Esophagus muscularis mucosa (tissue), 4 donors: ENCODE measurements around the gene GNG8. TPM values are rescaled to one million over a fixed set of nuclear protein-coding genes. Genes with fewer than 3 reads are reported as not detected.
"Not testable (repeated sequence)": the region's sequence is repeated elsewhere in the genome, so short reads cannot be mapped to it uniquely, and the experiment has no call there.

Experiments
- DNase-seq: peaks from one replicate; pipeline ENCODE4 v3.0.0-alpha.2; 2017; ENCODE audit errors: extremely low spot score
- H3K27ac ChIP-seq, 4 donors: fragments of 200-600 bp; sonication (generic); replicated peaks in 1 of 4; 1 replicate in 3 of 4; 2 replicates in 1 of 4; pipeline ENCODE4 v1.5.1; 2016 to 2019; ENCODE audit warnings: mild to moderate bottlenecking in 1 of 4
- H3K27me3 ChIP-seq, 4 donors: fragments of 200-600 bp; sonication (generic); one replicate each; pipeline versions ENCODE4 v1.5.1 to v1.6.0; 2016 to 2019
- H3K36me3 ChIP-seq, 4 donors: fragments of 200-600 bp; sonication (generic); one replicate each; pipeline ENCODE4 v1.5.1; 2016 to 2019
- H3K4me1 ChIP-seq, 4 donors: fragments of 200-600 bp; sonication (generic); one replicate each; pipeline ENCODE4 v1.5.1; 2016 to 2019
- H3K4me3 ChIP-seq, 4 donors: fragments of 200-600 bp; sonication (generic); 1 replicate in 2 of 4; 2 replicates in 2 of 4; pipeline ENCODE4 v1.5.1; 2016 to 2019; ENCODE audit warnings: mild to moderate bottlenecking in 4 of 4, moderate library complexity in 1 of 4
- H3K9me3 ChIP-seq, 4 donors: fragments of 200-600 bp; sonication (generic); 1 replicate in 3 of 4; 2 replicates in 1 of 4; pipeline ENCODE4 v1.5.1; 2016 to 2019
- CTCF ChIP-seq, 3 experiments: fragments of 200-600 bp in 2 of 3; fragments of 450-650 bp in 1 of 3; sonication (generic) in 2 of 3; IDR thresholded peaks; one replicate each; pipeline ENCODE4 v1.5.1; 2017 to 2019; ENCODE audit warnings: antibody characterized with exemption in 3 of 3, mild to moderate bottlenecking in 2 of 3, moderate library complexity in 1 of 3
- EP300 ChIP-seq: sonication (generic); formaldehyde crosslinking; IDR thresholded peaks from one replicate; pipeline ENCODE4 v1.6.1; 2017; ENCODE audit warnings: antibody characterized with exemption
- POLR2A ChIP-seq: fragments of 450-650 bp; IDR thresholded peaks from one replicate; pipeline ENCODE4 v1.6.1; 2017; ENCODE audit warnings: antibody characterized with exemption, moderate library complexity, mild to moderate bottlenecking, low read depth
- POLR2AphosphoS5 ChIP-seq, 2 donors: sonication (generic); formaldehyde crosslinking; IDR thresholded peaks; one replicate each; pipeline ENCODE4 v1.6.1; 2017; ENCODE audit warnings: antibody characterized with exemption in 2 of 2
- WGBS: methylation state at CpG from one replicate; pipeline ENCODE4 v1.1.5; 2018; 5-methylcytosine and 5-hydroxymethylcytosine counted together
- intact Hi-C: fragments of 100-400 bp; cut with DNase I; formaldehyde crosslinking; loops from one replicate; pipeline ENCODE4 v1.15.1; 2023
- total RNA-seq, 4 donors: library from RNA; depleted of rRNA; stranded (reverse); fragments of >200 nt; gene quantifications; one replicate each; pipeline versions ENCODE4 v1.1.0 to v1.2.1, GENCODE V29; 2016

The GNG8 gene
- total RNA-seq, 4 donors from 2014 or later: not detected

DNA sequence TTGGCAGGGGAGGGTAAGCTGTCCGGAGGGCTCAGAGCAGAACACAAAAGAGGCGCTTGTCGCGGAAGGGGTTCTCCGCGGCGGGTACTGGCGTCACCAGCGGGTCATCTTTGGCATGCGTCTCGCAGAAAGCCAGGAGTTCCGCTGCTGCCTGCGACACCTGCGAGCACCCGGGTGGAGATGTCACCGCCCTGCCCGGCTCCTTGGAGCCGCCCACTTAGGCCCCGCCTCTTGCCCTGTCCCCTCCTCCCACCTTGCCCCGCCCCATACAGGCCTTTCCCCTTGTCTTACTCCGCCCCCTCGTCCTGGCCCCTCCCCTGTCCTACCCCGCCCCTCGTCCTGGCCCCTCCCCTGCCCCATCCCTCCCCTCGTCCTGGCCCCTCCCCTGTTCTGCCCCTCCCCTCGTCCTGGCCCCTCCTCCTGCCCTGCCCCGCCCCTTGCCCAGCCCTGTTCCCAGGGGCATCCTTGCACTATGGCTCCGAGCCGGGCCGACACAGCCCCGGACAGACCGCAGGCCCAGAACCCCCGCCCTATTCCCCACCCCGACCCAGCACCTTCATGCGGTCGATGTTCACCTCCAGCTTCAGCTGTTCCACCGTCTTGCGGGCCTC lies 1.9 kb downstream of the GNG8 start:
- Histone ChIP-seq H3K36me3 (no peaks in the 10 kb centered on the region), H3K27ac (peak overlapping the region in 2 of 4 donors; percentile 27 to 31), H3K9me3 (no peaks in the 10 kb centered on the region), H3K27me3 (peaks cover 0 to 10% (median 0%) of the 10 kb centered on the region in 4 donors), H3K4me3 (peak overlapping the region; percentile 37 to 52 (median 49)), H3K4me1 (peaks cover 24 to 53% (median 41%) of the 10 kb centered on the region in 4 donors)
- intact Hi-C loops: no loop called here
- TF ChIP-seq POLR2A (no peak), POLR2AphosphoS5 (IDR thresholded peaks at IDR 0.05) (peak in 1 of 2 donors; percentile 59)
- WGBS: 11% methylated on average over 23 of the region's 38 CpGs
- peak; percentile 94 for DNase-seq

GRCh38 chr19:46633130-46633529 lies 2.9 kb downstream of the GNG8 start:
- no peaks in the 10 kb centered on the region for H3K9me3 ChIP-seq
- WGBS: 94% methylated on average over 3 of the region's 3 CpGs
- H3K27me3 ChIP-seq: peaks cover 0 to 10% (median 0%) of the 10 kb centered on the region in 4 donors
- H3K27ac ChIP-seq: no peak overlapping the region
- no peaks in the 10 kb centered on the region for H3K36me3 ChIP-seq
- TF ChIP-seq POLR2A (no peak), POLR2AphosphoS5 (IDR thresholded peaks at IDR 0.05) (no peak), CTCF (IDR thresholded peaks at IDR 0.05) (no peak), EP300 (no peak)
- H3K4me1 ChIP-seq: peaks cover 14 to 43% (median 31%) of the 10 kb centered on the region in 4 donors
- H3K4me3 ChIP-seq: no peak overlapping the region
- intact Hi-C loops: no loop called here
- DNase-seq: no peak

DNA sequence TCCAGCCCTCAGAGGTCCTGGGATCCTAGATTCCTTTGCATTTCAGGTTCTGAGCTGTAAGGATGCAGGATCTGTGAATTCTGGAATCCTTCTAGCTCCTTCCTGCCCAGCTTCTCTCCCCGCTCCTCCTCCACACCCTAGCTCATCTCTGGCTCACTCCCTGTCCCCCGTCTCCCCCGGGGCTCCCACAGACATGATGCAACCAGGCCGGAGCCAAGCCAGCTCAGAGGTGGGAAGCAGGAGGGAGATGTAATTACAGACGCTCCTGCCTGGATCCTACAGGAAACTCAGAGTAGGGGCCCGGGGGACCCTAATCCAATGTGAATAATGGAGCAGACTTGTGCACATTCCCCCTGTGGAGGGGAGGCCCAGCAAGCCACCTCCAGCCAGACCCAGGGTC lies 4.5 kb downstream of the GNG8 start:
- Histone ChIP-seq H3K4me1 (peaks cover 16 to 43% (median 33%) of the 10 kb centered on the region in 4 donors), H3K9me3 (no peaks in the 10 kb centered on the region), H3K4me3 (no peak overlapping the region), H3K27me3 (peaks cover 0 to 10% (median 0%) of the 10 kb centered on the region in 4 donors), H3K36me3 (no peaks in the 10 kb centered on the region), H3K27ac (no peak overlapping the region)
- no peak for DNase-seq
- 61% methylated on average over 5 of the region's 6 CpGs for WGBS
- intact Hi-C loops: no loop called here
- TF ChIP-seq POLR2AphosphoS5 (IDR thresholded peaks at IDR 0.05) (no peak), POLR2A (no peak), CTCF (IDR thresholded peaks at IDR 0.05) (no peak), EP300 (no peak)

DNA sequence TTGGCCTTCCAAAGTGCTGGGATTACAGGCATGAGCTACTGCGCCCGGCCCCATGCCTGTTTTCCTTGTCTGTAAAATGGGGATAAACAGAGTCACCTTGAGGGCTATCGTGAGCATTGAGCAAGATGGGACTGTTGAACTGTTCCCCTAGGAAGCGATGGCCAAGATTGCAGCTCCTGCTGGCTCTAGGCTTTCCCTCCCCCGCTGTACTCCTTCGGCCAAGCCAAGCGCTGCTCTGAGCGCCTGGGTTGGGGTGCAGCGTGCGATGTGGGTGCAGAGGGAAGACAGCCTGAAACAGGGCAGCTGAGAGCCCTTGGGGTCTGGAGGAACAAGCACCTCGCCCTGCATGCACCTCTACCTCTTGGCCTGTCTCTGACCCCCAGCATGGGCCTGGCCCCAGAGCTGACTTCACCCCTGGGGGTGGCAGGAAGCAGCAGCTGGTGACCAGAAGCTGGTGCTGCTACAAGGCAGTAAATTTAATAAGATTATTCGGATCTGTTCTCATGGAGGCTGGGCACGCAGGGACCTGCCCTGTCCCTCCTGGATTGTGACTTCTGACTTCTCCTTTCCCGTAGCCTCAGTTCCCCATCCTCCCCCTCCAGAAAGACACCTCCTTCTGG lies 5.3 kb downstream of the GNG8 start:
- intact Hi-C loops: no loop called here
- no peaks in the 10 kb centered on the region for H3K36me3 ChIP-seq
- no peak for TF ChIP-seq EP300
- no peak for TF ChIP-seq POLR2A
- no peak for TF ChIP-seq POLR2AphosphoS5 (IDR thresholded peaks at IDR 0.05)
- no peak for TF ChIP-seq CTCF (IDR thresholded peaks at IDR 0.05)
- no peak overlapping the region for H3K4me3 ChIP-seq
- peaks cover 24 to 47% (median 41%) of the 10 kb centered on the region in 4 donors for H3K4me1 ChIP-seq
- H3K27me3 ChIP-seq: peaks cover 0 to 10% (median 0%) of the 10 kb centered on the region in 4 donors
- WGBS: 91% methylated on average over 6 of the region's 14 CpGs
- no peak for DNase-seq
- H3K27ac ChIP-seq: no peak overlapping the region
- no peaks in the 10 kb centered on the region for H3K9me3 ChIP-seq

DNA sequence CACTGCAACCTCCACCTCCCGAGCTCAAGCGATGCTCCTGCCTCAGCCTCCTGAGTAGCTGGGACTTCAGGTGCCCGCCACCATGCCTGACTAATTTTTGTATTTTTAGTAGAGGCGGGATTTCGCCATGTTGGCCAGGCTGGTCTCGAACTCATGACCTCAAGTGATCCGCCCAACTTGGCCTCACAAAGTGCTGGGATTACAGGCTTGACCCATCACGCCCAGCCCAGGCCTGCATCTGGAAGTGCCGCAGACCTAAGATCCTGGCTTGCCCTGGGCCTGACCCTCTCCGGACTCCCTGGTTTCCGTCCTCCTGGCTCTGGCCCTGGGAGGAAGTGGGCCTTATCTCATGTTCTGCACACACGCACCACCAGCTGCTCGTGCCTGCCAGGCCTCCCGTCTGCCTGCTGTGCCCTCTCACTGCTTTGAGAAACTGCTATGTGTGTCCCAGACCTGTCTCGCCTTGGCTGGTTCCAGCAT lies 6.4 kb downstream of the GNG8 start:
- Histone ChIP-seq H3K4me1 (peaks cover 24 to 52% (median 45%) of the 10 kb centered on the region in 4 donors), H3K27ac (no peak overlapping the region), H3K36me3 (no peaks in the 10 kb centered on the region), H3K4me3 (no peak overlapping the region), H3K27me3 (peaks cover 0 to 3% (median 0%) of the 10 kb centered on the region in 4 donors), H3K9me3 (no peaks in the 10 kb centered on the region)
- no peak for TF ChIP-seq POLR2AphosphoS5 (IDR thresholded peaks at IDR 0.05)
- no peak for TF ChIP-seq POLR2A
- no peak for TF ChIP-seq CTCF (IDR thresholded peaks at IDR 0.05)
- TF ChIP-seq EP300: no peak
- WGBS: 82% methylated on average over 15 of the region's 15 CpGs
- intact Hi-C loops: no loop called here
- DNase-seq: no peak

GRCh38 chr19:46628970-46629369 lies 7.0 kb downstream of the GNG8 start:
- H3K4me1 ChIP-seq: peaks cover 22 to 52% (median 45%) of the 10 kb centered on the region in 4 donors
- intact Hi-C loops, H3K36me3 ChIP-seq, H3K27me3 ChIP-seq, DNase-seq, H3K9me3 ChIP-seq, H3K4me3 ChIP-seq, H3K27ac ChIP-seq: not testable (repeated sequence)
- 93% methylated on average over 7 of the region's 7 CpGs for WGBS
